GM21576 (cell line): ENCODE data around the gene SMARCA2.
A peak's percentile ranks its signal among the peaks of the same experiment; 100 is the strongest.

Source experiments
- ATAC-seq: cut with Tn5 transposase; IDR thresholded peaks from one replicate; pipeline ENCODE4 v1.9.1; 2021; ENCODE audit warnings: mild to moderate bottlenecking, moderate library complexity; ENCODE audit not compliant: unreplicated experiment

Gene SMARCA2

DNA sequence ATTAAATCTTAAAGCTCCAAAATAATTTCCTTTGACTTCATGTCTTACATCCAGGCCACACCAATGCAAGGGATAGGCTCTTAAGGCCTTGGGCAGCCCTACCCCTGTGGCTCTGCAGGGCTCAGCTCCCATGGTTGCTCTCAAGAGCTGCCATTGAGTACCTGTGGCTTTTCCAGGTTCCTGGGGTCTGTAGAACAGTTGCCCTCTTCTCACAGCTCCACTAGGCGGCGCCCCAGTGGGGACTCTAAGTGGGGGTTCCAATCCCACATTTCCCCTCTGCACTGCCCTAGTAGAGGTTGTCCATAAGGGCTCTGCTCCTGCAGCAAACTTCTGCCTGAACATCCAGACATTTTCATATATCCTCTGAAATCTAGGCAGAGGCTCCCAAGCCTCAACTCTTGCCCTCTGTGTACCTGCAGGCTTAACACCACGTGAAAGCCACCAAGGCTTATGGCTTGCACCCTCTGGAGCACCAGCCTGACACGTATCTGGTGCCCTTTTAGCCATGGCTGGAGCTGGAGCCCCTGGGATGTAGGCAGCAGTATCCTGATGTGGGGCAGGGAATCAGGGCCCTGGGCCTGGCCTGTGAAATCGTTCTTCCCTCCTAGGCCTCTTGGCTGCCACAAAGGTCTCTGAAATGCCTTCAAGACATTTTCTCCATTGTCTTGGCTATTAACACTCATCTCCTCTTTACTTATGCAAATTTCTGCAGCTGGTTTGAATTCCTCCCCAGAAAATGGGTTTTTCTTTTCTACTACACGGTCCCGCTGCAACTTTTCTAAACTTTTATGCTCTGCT, 185.1 kb downstream of the SMARCA2 start:
- ATAC-seq, result no peak

DNA sequence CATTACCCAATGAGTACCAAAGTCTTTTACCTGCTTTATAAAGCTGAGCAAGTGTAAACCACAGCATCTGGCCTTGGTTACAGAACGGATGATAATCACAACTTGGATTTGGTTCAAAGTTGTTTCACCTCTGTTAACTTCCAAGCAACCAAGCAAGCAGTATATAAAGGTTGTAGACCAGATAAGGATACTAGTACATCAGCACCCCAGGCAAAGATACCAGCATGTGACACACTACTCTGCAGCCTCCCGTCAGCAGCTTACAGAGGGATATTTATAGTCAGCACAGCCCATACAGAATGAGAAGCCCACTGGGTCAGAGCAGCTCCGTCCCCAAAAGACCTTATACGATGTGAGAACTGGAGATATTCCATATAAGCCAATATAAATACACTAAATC, 193.3 kb downstream of the SMARCA2 start:
- no peak for ATAC-seq

DNA sequence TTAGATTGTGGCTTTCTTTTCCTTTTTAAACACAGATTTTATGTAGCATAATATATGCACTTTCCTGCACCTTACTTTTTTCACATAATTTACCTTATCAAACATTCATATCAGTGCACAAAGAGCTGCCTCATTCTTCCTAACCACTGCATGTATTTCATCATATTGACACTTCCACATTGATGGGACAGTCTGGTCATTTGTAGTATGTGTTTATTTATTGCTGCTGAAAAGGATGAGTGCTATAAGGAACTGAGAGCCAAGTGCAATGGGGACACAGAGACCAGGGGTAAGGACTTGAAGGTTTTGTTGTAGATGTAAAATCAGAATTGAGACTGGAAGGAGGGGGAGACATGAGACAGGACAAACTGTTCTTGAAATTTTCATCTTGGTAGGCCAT, 193.8 kb downstream of the SMARCA2 start:
- no peak for ATAC-seq

DNA sequence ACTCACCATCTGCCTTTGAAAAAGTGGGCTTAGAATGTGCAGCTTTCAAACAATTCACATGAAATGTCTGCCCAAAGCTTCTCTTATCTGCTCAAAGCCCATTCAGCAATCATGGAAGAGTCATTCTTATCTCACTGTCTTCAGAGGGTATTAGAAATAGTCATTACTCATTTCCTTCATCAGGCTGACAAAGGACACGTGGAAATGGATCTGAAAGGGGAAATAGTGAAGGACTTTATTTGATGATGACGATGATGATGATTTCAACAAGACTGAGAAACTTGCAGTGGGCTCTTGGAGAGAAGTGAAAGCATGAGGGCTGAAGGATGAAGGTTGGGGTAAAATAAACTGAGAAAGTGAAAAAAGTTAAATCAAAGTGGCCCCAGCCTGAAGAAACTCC, 194.3 kb downstream of the SMARCA2 start:
- ATAC-seq, result no peak

DNA sequence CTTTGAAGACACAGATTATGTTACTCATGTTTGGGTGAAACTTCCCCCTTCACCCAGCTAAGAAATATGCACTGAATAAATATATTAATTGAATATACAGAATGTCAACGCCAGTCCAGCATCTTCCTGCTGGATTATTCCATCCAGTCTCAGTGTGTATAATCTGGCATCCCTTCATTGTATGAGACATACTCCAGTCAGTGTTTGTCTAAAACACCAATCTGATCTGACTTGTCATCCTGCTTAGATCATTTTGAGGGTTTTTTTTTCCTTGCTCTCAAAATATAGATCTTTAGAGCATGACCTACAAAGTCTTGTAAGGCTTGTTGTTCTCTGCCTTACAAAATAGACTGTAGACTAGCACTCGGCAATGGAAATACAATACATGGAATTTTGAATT, 195.1 kb downstream of the SMARCA2 start:
- ATAC-seq, result no peak

DNA sequence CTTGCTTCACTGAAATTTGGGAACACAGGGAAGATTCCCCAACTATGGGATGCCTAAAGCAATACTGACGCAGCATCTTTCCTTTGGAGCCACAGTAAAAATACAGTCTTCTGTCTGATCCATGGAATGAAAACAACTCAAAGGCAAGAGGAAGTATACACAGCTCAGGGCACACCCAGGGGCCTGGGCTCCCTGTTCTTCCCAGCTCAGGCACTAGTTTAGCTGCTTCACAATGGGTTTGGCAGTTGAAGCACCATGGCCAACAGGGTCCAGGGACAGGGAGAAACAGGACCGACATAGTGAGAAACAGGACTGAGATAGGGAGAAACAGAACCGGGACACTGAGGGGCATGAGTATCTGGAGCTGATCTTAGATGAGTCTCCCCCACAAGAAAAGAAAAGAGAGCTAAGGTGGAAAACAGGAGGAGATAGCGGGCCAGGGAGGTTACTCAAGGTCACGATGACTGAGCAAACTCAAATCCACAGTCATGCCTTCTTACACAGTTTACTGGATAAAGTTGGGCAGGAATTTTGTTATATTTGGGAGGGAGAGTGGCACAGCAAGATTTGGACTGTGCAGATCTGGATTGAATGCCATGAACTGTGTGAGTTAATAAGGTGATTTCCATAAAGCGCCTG, 198.8 kb downstream of the SMARCA2 start:
- ATAC-seq, result no peak

DNA sequence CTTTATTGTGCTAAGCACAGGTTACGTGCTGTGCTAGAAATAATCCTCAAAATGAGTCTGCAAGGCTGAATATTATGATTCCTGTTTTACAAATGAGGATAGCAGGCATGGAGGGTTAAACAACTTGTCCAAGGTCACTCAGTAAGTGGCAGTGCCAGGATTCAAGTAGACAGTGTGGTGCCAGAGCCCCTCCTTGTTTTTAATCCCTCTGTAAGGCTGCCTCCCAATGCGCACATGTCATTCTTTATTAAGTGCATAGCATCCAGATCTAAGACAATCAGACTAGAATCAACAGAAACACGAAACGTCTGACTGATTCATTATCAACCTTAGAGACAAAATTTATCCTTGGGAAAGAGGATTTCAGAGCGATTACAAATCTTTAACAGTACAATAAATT, 199.6 kb downstream of the SMARCA2 start:
- ATAC-seq, result no peak

DNA sequence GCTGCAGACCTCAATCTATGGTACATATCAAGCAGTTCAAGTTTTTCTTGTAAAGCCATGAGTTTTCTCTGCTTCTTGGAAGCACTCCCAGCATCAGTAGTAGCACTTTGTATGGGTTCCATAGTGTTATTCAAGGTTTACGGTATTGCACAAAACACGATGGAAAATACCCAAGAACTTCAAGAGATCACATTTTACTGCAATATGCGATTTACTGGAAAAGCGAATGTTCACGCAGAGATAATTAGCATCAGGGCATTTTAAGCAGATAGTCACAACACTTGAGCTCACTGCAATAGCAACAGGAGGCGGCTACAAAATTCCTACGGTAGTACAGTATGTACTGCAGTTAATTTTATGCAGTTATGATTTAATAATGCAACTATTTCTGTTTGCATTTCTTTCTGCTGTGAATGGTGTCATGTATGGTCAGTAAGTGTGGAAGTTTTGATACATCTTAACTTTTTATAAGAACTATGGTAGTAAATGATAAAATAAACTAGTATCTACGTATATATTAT, 200.8 kb downstream of the SMARCA2 start:
- no peak for ATAC-seq

DNA sequence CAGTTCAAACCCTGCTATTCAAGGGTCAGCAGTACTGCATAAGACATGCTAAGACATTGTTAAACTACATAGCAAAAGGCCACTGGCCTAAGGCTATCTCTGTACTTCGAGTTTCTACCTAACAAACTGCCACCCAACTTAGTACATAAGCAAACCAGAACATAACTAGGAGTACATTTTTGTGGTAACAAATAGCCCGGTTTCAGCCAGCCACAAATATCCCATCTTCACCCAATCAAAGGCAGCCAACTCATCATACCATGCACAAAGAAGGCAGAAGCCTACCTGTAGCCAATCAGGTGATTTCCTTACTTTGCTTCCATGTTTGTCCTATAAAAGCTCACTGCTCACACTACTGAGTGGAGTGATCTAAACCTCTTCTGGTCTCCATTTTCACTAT, 201.4 kb downstream of the SMARCA2 start:
- ATAC-seq, result no peak

DNA sequence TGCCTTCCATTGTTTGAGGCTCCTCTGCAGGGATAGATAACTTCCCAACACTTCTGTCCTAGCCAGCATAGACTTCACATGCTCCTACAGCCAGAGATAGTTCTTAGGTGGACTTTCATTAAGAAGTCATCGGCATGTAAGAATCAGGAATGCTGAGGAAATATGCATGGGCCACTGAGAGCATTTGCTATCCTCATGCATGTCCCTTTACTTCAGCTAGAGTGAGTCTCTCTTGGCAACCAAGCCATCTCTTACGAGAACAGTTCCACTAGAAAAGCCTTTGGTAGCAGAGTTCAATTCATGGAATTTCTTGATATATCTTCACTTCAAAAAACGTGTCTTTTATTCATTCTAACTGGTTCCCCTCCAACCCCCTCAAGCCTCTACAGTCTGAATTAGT, 202.4 kb downstream of the SMARCA2 start:
- ATAC-seq, result no peak

DNA sequence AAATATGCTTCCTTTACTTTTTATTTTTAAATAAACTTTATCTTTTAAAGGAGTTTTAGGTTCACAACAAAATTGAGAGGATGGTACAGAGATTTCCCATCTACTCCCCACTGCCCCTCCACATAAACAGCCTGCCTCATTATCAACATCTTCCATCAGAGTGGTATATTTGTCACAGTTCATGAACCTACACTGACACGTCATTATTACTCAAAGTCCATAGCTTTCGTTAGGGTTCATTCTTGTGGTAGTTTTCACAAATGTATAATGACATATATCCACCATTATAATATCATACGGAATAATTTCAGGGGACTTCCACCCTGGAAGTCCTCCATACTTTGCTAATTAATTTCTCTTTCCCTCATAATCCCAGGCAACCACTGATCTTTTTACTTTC, 204.9 kb downstream of the SMARCA2 start:
- ATAC-seq, result no peak

DNA sequence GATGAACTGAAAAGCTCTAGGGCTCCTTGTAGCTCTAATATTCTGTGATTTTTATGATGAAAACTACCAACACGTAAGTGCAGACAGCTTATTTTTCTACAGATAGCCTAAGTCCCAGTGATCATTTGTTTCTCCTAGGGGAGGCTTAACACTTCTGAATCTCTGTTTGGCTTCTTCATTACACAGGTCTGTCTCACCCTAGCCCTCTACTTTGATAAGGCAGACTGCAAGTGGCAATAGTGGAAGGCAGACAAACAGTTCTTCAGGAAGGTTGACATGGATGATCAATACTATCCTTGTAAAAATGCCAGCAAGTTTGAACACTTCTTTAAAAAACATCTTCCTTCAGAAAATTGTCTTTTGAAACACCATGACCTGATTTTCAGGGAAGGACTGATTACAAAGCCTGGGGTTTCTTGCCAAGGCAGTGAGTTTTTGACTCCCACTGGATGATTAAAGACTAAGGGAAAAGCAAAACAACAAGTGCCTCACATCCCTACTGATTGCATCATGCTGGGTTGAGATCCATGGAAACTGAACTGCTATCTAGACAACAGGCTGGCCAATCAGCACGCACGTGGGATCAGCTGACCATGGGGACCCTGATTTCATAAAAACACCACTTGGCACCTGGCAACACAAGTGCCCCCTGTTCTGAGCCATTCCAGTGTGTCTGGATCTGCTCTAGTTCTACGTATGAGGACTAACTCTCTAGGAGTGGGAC, 212.2 kb downstream of the SMARCA2 start:
- no peak for ATAC-seq

DNA sequence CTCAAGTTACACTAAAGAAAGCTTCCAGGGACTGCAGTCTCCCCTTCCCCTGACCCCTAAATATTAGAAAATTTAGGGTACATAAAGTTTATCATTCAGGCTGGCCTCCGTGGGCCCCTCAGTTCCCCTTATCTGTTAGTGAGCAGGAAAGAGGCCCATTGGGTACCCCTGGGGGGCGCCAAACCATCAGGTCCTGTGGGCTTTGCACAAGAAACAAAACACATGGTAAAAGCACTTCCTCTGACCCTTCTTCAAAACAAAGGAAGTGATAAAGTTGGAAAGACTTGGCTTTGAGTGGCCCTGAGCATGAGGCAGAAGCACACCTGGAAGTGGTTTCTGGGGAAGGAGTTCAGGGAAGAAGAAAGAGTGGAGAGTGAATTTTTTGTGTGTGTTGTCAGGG, 213.0 kb downstream of the SMARCA2 start:
- no peak for ATAC-seq

DNA sequence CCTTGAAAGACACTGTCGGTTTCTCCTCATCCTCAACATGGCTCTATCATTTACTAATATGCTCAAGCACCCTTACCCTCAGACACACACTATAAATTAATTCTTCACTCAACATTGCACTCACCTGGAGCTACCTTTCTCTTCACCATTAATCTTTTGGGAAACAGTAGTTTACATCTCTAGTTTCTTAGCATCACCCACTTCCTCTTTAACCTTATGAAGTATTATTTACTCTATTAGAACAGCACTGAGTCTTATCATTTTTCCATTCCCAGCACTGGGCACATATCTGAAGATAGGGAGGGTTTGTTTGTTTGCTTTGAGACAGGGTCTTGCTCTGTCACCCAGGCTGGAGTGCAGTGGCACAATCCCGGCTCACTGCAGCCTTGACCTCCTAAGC, 213.5 kb downstream of the SMARCA2 start:
- no peak for ATAC-seq

DNA sequence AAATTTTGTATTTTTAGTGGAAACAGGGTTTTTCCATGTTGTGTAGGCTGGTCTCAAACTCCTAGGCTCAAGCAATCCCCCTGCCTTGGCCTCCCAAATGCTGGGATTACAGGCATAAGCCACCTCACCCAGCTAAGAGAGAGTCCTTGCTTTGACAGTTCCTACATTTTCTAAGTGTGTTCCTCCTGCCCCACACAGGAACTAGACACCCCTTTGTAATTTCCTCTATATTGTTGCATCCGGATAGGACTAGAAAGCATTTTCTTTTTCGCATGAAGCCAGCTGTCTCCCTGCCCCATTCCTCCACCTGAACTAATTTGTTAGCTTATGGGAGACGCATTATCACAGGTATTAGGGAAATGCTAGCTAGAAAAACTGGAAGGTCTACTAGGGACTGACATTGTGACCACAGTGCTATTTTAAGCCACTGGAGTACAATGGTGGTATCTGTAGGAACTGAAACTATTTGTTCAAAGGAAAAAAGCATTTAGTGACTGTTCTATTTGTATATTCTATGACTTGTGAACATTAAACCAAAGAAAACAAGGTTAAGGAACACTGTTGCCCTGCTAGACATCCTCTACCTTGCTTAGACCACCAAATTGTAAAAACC, 214.1 kb downstream of the SMARCA2 start:
- peak; percentile 88 for ATAC-seq

DNA sequence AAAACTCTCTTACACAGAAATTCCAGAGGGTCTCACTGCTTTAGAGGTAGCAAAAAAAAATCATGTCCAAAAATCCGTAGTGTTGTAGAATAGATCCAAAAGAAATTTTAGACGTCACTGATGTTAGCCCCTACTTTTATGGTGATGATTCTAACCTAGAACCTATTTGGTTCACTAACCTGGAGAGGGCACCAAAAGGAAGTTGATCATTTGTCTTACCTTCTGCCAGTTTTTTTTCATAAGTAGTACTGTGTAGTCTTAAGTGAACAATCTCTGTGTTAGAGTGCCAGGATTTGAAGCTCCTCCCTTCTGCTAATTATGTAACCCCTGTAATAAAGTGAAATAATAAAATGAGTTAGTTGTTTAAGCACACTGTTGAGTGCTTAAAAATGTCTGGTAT, 215.2 kb downstream of the SMARCA2 start:
- no peak for ATAC-seq

DNA sequence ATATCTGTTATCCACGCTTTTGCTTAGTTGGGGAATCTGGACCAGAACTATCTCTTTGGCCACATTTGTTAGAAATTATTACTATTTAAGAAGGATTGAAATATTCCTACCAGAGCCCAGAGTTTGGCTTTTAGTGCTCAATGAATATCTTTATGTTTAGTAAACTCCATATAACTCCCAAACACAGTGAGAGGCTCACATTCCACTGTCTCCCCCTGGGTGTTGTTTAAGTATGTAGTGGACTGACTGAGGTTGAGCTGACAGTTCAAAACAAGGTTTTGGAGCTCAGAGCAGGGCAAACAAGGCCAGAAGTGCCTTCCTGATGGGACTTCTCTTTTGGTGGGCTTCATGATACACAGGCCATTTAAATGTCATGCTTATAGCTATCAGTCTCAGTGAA, 216.0 kb downstream of the SMARCA2 start:
- no peak for ATAC-seq

DNA sequence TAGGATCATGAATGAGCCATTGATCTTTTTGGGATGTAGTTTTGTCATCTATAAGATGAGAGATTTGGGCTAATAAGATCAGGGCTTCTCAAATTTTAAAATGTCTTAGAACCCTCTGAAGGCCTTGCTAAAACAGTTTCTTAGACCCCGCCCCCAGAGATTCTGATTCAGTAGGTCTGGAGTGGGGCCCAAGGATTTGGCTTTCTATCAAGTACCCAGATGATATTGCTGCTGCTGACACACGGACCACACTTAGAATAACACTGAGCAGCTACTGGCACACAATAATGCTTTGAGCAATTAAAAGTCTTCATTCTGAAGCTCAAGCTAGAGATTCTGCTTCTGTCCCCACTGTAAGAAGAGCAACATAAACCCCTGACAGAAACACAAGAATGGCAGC, 216.7 kb downstream of the SMARCA2 start:
- no peak for ATAC-seq

DNA sequence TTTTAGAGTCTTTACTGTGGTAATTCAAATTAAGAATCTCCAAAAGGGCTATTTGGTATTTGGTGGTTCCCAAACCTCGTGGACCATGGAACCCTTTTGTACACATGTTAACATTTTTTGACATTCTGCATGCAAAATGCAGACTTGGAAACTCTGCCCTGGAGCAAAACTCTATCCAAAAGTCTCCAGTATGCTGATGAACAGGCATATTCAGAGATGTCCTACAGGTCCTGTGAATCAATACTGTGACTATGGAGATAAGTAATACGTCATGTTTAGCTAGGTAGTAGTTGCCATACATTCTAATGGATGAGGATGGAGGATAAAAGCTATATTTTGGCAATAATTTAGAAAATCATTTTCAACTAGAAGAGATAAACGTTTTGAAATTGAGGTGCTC, 218.1 kb downstream of the SMARCA2 start:
- no peak for ATAC-seq

DNA sequence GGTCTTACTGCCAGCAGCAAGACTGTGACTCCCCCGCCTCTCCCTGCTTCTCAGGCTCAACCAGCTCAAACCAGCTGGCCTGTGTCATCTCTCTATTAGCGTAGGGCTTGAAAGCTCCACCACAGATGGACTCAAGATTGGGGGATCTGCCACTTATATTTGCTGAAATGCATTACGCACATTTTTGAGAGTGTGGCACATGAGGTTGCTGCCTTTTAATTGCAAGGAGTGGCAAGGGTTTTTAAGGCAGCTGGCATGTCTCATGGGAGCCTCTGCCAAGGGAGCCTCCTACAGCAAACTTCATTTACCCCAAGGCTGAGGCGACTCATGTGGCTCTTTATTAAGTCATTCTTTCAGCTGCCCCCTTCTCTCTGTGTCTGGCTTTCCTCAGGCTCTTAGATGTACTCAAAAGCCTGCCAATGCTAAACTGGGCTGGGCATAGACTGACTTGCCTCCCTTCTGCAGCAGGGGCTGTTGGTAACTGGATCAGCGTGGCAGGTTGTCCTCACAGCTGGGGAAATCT, 219.3 kb downstream of the SMARCA2 start:
- ATAC-seq, result no peak

DNA sequence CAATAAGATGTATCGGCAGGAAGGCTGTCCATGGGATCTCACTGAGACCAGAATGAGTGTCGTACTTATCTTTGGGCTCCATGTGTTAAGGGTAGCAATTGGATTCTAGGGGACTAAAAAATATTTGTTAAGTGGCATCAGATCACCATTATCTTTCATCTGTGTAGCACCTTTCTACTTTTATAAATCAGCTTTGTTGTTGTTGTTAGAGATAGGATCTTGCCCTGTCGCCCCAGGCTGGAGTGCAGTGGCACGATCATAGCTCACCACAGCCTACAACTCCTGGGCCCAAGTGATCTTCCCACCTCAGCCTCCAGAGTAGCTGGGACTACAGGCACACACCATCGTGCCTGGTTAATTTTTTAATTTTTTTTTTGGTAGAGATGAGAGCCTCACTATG, 220.5 kb downstream of the SMARCA2 start:
- ATAC-seq, result no peak
